Ovary (tissue), 9 donors: ENCODE data around the gene MYDGF. TPM values are rescaled to one million over a fixed set of nuclear protein-coding genes. Genes with fewer than 3 reads are reported as not detected.

Experiments used
- DNase-seq, 5 donors: peaks; one replicate each; pipeline ENCODE4 v3.0.0-alpha.2; 2019 to 2020
- H3K27ac ChIP-seq, 2 donors: fragments of 200-600 bp; one replicate each; pipeline versions ENCODE4 v1.5.1 to v1.8.0; 2019 to 2022
- H3K27me3 ChIP-seq: fragments of 200-600 bp; one replicate; pipeline ENCODE4 v1.8.0; 2022
- H3K36me3 ChIP-seq: fragments of 200-600 bp; sonication (generic); one replicate; pipeline ENCODE4 v1.5.1; 2019
- H3K4me1 ChIP-seq: one replicate; pipeline ENCODE4 v1.8.1; 2013; ENCODE audit warnings: mild to moderate bottlenecking, moderate library complexity; ENCODE audit not compliant: insufficient read depth
- H3K4me3 ChIP-seq: fragments of 200-600 bp; sonication (generic); one replicate; pipeline ENCODE4 v1.5.1; 2017
- H3K9me3 ChIP-seq, 2 donors: fragments of 200-600 bp in 1 of 2; sonication (generic) in 1 of 2; one replicate each; pipeline versions ENCODE4 v1.5.1 to v1.8.1; 2013 to 2019; ENCODE audit warnings: mild to moderate bottlenecking in 1 of 2, moderate library complexity in 1 of 2
- CTCF ChIP-seq, 3 donors: fragments of 450-650 bp in 2 of 3; fragments of 200-600 bp in 1 of 3; IDR thresholded peaks; one replicate each; pipeline versions ENCODE4 v1.5.1 to v1.8.0; 2016 to 2022; ENCODE audit warnings: antibody characterized with exemption in 3 of 3, mild to moderate bottlenecking in 1 of 3
- EP300 ChIP-seq: sonication (generic); formaldehyde crosslinking; IDR thresholded peaks from one replicate; pipeline ENCODE4 v1.6.1; 2017; ENCODE audit warnings: antibody characterized with exemption
- POLR2A ChIP-seq: fragments of 450-650 bp; IDR thresholded peaks from one replicate; pipeline ENCODE4 v1.6.1; 2017; ENCODE audit warnings: antibody characterized with exemption, mild to moderate bottlenecking, moderate library complexity
- WGBS, 3 donors: extraction: QIAGEN DNeasy Blood & Tissue Kit in 1 of 3; methylation state at CpG; one replicate each; pipeline versions ENCODE4 v1.1.5 to v1.1.7; 2013 to 2017; 5-methylcytosine and 5-hydroxymethylcytosine counted together
- intact Hi-C, 4 donors: fragments of 100-400 bp; cut with DNase I; formaldehyde crosslinking; loops; one replicate each; pipeline versions ENCODE4 v1.11.0 to v1.15.1; 2022 to 2023
- polyA plus RNA-seq, 2 donors: library from polyadenylated mRNA; stranded (reverse); fragments of 200-250 nt in 1 of 2; fragments of 350-450 nt in 1 of 2; fragmentation: Illumina TruSeq in 1 of 2; extraction: RNeasy Lipid Tissue Mini Kit (QIAGEN cat#74804) in 1 of 2; gene quantifications; one replicate each; pipeline ENCODE4 v1.2.3, GENCODE V29; 2013 to 2014
- total RNA-seq, 7 donors: library from RNA; depleted of rRNA in 2 of 7; stranded (reverse); fragments of >200 nt in 2 of 7; fragmentation: NEBNext Ultra II Directional in 3 of 7; extraction: Animal tissue kit (Norgen Biotek cat#: 25700) in 3 of 7; gene quantifications; one replicate each; pipeline versions ENCODE4 v1.1.0 to v1.2.4, GENCODE V29; 2016 to 2023
- donor health status: DM: no; HTN: no; CAD: no; lungs with moderate emphysema.
- donor health status: DM: no; HTN: no; CAD: no.
- donor health status: Bipolar disorder and iron deficiency.
- donor health status: DM: yes; HTN: yes; CAD: no.
- donor health status: DM: no; HTN: no; CAD: no.
- donor health status: DM: yes; HTN: yes; CAD: no.

The MYDGF gene
- total and polyA plus RNA-seq, 9 donors: 28.6 to 85.4 (median 59.4) TPM

GRCh38 chr19:4635754-4636116, 34.4 kb downstream of the MYDGF start:
- WGBS, 3 donors: 14 to 25% (median 19%) methylated on average over 13 of the region's 13 CpGs
- intact Hi-C loops: loop anchor here in 1 of 4 donors (5.0 kb wide), 1 partner anchor 78 kb away; the partner anchor contains the start of gene SEMA6B
- H3K27me3 ChIP-seq: no peaks in the 10 kb centered on the region
- TF ChIP-seq CTCF (IDR thresholded peaks at IDR 0.05): no peak
- no peak for TF ChIP-seq POLR2A
- no peak for TF ChIP-seq EP300
- H3K27ac ChIP-seq: no peak overlapping the region
- H3K4me3 ChIP-seq: peak overlapping the region; percentile 28
- no peaks in the 10 kb centered on the region for H3K9me3 ChIP-seq
- peaks cover 3% of the 10 kb centered on the region for H3K4me1 ChIP-seq
- H3K36me3 ChIP-seq: no peaks in the 10 kb centered on the region
- peak in 1 of 5 donors; percentile 43 for DNase-seq

GRCh38 chr19:4633140-4633967, 36.8 kb downstream of the MYDGF start:
- WGBS, 3 donors: 33 to 44% (median 44%) methylated on average over 14 of the region's 14 CpGs
- H3K9me3 ChIP-seq: no peaks in the 10 kb centered on the region
- TF ChIP-seq POLR2A (no peak), CTCF (IDR thresholded peaks at IDR 0.05) (no peak), EP300 (no peak)
- DNase-seq: peak in 1 of 5 donors; percentile 39
- no peaks in the 10 kb centered on the region for H3K36me3 ChIP-seq
- H3K4me1 ChIP-seq: peaks cover 3% of the 10 kb centered on the region
- H3K27me3 ChIP-seq: no peaks in the 10 kb centered on the region
- intact Hi-C loops: loop anchor here in 1 of 4 donors (5.0 kb wide), 1 partner anchor 56 kb away; no protein-coding TSS in a partner anchor
- no peak overlapping the region for H3K27ac ChIP-seq
- H3K4me3 ChIP-seq: no peak overlapping the region

- WGBS, 3 donors: 35 to 42% (median 40%) methylated on average over 6 of the region's 6 CpGs
- TF ChIP-seq CTCF (IDR thresholded peaks at IDR 0.05) (no peak), EP300 (no peak), POLR2A (no peak)
- H3K36me3 ChIP-seq: no peaks in the 10 kb centered on the region
- no peak for DNase-seq
- intact Hi-C loops: no loop called here
- no peak overlapping the region for H3K27ac ChIP-seq
- H3K27me3 ChIP-seq: peaks cover 2% of the 10 kb centered on the region
- H3K9me3 ChIP-seq: no peaks in the 10 kb centered on the region
- no peaks in the 10 kb centered on the region for H3K4me1 ChIP-seq
- no peak overlapping the region for H3K4me3 ChIP-seq
Observed at GRCh38 chr19:4624733-4625362, 45.3 kb downstream of the MYDGF start.

- intact Hi-C loops: no loop called here
- Histone ChIP-seq H3K4me3 (no peak overlapping the region), H3K9me3 (no peaks in the 10 kb centered on the region), H3K4me1 (no peaks in the 10 kb centered on the region), H3K27me3 (peaks cover 3% of the 10 kb centered on the region), H3K36me3 (no peaks in the 10 kb centered on the region), H3K27ac (no peak overlapping the region)
- 63 to 72% (median 64%) methylated on average over 5 of the region's 5 CpGs for WGBS, 3 donors
- no peak for TF ChIP-seq POLR2A
- no peak for TF ChIP-seq CTCF (IDR thresholded peaks at IDR 0.05)
- TF ChIP-seq EP300: no peak
- no peak for DNase-seq
Observed at GRCh38 chr19:4624301-4624700, 45.8 kb downstream of the MYDGF start.
